Tongue (tissue), 2 donors: ENCODE measurements around the gene TOLLIP. TPM values are rescaled to one million over a fixed set of nuclear protein-coding genes. Genes with fewer than 3 reads are reported as not detected.
"Not testable (repeated sequence)": the region's sequence is repeated elsewhere in the genome, so short reads cannot be mapped to it uniquely, and the experiment has no call there.

Experiments used
- DNase-seq: peaks from one replicate; pipeline ENCODE4 v3.0.0-alpha.2; 2015
- total RNA-seq: library from RNA; depleted of rRNA; stranded (reverse); fragments of >200 nt; gene quantifications from one replicate; pipeline ENCODE4 v1.2.3, GENCODE V29; 2014

The TOLLIP gene
- total RNA-seq, 1 donor from 2014 or later, result 32.7 TPM

DNA sequence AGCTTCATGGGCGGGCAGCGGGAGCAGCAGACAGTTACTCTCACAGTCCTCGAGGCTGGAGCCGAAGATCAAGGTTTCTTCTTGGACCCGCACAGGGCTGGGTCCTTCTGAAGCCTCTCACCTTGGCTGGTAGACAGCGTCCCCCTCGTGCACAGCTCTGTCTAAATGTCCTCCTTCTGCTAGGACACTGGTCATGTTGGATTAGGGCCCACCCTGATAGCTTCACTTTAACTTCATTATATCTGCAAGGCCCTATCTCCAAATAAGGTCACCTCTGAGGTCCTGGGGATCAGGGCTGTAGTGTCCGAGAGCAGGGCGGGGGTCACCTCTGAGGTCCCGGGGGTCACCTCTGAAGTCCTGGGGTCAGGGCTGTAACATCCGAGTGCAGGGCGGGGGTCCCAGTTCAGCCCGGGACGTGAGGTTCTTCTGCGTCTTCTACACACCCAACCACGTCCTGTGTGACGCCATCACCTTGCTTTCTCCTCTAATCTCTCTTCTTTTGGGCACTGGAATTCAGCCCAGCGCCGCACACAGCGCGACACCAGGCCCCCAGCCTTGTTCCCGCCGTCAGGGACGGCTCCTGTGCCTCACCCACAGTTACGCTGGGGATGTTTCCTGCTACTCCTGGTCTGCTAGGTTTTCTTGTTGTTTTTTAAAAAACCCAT, 34.1 kb upstream of the TOLLIP start:
- no peak for DNase-seq

DNA sequence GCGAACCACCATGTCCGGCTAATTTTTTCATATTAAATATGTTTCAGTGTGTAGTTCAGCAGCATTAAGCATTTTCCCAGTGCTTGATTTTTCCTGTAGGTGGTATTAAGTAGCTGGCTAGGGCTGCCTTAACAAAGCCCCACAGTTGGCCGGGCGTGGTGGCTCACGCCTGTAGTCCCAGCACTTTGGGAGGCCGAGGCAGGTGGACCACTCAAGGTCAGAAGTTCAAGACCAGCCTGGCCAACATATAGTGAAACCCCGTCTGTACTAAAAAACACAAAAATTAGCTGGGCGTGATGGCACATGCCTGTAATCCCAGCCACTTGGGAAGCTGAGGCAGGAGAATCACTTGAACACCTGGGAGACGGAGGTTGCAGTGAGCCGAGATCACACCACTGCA, 33.5 kb upstream of the TOLLIP start:
- no peak for DNase-seq

GRCh38 chr11:1341928-1342524, 32.6 kb upstream of the TOLLIP start:
- no peak for DNase-seq

DNA sequence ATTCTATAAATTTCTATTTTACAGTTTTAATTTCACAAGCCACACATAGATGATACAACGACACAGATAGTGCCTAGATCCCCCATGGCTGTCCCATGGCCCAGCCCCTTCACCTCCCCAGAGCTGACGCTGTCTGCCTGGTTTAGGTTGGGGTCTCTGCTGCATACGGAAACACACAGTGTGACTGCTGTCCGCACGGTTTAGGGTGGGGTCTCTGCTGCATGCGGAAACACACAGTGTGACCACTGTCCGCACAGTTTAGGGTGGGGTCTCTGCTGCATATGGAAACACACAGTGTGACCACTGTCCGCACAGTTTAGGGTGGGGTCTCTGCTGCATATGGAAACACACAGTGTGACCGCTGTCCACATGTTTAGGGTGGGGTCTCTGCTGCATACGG, 31.8 kb upstream of the TOLLIP start:
- DNase-seq, result not testable (repeated sequence)

DNA sequence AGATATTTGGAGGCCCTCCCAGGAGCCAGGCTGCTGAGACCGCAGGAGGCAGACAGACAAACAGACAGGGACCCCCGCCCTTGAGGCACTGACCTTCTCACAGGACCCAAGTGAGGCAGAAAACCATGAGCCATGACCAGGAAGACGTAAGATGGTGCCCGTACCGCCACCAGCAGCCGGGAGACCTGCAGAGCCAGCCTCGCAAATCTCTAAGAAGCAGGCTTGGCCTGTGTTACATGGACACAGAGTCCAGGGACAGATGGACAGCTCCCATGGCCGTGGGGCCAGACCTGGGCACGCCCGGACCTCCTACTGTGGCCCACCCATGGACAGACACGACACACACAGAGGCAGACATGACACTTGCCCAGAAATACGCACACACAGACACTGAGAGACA, 30.7 kb upstream of the TOLLIP start:
- no peak for DNase-seq

- DNase-seq, result no peak
Observed at GRCh38 chr11:1339066-1339675, 29.7 kb upstream of the TOLLIP start.

- DNase-seq, result no peak
Observed at GRCh38 chr11:1338201-1339065, 29.0 kb upstream of the TOLLIP start.

DNA sequence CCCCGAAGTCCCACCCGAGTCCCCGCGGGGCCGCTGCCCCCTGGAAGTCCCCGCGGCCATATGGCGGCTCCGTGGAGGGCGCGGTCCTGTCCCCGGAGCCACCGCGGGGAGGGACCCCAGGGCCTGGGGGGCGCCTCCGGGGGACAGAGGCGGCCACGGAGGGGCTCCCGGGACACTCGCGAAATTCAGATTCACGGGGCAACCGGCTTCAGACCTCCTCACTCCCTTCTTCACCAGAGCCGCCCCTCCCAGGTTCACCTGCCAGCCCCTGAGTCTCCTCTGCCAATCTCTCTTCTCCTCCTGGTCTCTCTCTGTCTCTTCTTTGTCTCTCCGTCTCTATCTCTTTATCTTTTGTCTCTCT, 28.2 kb upstream of the TOLLIP start:
- no peak for DNase-seq

GRCh38 chr11:1336836-1337646, 27.6 kb upstream of the TOLLIP start:
- DNase-seq, result peak; percentile 36

DNA sequence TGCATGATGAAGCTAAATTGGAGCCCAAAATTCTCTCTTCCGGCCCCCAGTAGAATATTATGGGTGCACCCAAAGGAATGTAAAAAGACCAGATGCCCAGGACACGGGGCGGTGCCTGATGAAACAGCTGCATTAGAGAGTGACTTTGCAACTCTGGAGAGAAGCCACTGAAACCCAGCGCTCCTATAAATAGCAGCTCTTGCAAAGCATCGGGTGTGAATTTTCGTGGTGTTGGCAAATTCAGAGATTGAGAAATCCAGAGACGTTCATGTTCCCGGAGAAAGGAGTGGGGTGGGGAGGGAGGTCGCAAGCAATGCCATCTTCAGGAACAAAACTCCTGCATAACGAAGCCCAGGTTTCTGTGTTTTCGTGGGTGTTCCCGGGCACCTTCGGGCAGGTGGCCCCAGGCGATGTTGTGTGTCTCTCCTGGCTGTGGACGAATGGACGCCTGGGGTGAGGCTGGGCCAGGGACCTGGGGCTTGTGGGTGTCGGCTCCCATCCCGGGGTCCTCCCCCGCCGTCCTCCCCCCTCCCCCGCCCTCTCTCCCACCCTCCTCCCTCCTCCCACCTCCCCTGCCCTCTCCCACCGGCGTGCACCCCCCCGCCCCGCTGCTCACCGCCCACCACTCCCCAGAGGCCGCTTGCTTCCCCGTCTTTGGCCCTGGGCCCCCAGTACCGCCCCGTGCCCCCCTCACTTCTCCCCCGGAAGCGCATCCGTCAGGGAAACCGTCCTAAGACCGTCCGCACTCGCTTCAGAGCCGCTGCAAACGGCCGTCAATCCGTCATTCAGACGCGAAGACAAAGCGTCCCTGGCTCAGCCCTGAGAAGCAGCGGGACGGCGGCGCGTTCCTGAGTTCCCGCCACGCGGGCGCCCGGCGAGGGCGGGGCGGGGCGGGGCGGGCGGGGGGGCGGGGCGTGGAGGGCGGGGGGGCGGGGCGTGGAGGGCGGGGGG, 26.7 kb upstream of the TOLLIP start:
- DNase-seq, result peak; percentile 72

DNA sequence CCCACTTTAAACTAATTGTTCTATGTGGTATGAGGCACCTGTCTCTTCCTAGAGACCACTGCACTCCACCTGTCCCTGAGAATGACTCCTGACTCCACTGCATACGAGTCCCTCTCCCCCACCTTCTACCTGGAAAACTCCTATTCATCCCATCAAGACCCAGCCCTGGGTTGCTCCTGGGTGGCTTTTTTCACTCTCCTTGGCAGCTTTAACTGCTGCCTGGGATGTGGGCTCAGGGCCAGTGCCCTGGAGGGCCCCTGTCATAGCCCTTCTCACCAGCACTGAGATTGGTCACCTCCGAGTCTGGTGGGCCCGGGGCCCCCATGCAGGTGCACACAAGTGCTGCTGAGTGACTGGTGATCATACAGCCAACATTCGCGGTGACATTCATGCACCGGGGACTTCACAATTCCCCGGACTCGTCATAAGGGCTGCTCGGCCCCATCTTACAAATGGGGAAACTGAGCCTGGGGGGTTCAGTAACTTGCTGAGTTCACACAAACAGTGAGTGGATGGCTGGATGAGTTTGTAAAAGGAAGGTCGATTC, 25.9 kb upstream of the TOLLIP start:
- no peak for DNase-seq

GRCh38 chr11:1333860-1334259, 24.4 kb upstream of the TOLLIP start:
- DNase-seq, result no peak

DNA sequence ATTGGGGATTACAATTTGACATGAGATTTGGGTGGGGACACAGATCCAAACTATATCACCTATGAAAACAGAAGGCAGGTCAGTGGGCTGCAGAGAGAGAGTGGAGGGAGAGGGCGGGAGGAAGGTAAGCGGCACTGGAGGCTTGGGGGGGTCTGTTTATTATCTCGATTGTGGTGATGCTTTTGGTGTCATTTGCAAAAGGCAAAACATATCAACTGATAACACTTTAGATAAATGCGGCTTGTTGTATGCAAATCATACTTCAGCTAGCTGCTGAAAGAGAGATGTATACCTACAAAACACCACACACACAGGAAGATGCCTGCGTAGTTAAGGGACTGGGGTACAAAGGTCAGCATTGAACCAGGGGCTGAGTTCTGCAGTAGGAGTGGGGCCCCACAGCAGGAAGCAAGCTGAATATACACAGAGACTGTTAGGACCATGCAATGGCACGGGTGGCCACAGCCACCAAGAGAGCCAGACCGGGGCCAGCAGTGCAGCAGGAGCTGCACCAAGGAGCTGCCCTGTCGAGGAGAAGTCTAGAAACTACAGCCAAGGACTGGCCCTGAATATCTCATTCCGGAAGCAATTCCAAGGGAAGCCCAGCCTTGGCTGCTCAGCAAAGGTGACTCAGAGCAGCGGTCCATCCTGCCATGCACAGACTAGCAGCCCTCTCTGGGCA, 23.8 kb upstream of the TOLLIP start:
- no peak for DNase-seq

GRCh38 chr11:1330473-1330872, 21.0 kb upstream of the TOLLIP start:
- DNase-seq, result no peak

GRCh38 chr11:1327064-1327460, 17.6 kb upstream of the TOLLIP start:
- no peak for DNase-seq

- no peak for DNase-seq
Observed at GRCh38 chr11:1326435-1327063, 17.1 kb upstream of the TOLLIP start.

DNA sequence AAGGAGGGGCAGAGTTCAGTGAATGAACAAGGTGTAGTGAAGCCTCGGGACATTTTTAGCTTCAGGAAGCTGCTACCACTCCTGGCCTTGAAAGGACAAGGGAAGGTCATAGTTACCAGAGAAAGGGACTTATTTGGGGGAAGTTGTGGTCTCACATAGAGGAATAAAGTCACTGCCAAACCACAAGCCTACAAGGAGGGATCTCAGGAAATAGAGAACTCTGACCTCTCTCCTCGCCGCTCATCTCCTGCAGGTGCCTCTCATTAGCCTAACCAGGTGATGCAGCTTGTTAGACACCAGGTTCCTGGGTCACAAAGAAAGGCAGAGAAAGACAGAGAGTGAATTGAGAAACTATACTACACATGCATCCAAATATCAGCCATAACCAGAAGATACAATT, 14.3 kb upstream of the TOLLIP start:
- no peak for DNase-seq

GRCh38 chr11:1317993-1318392, 8.6 kb upstream of the TOLLIP start:
- no peak for DNase-seq

GRCh38 chr11:1317432-1317831, 8.0 kb upstream of the TOLLIP start:
- no peak for DNase-seq
